Upper lobe of left lung (tissue), 4 donors: Measurements from ENCODE around the gene SHISA6.

Experiments used
- POLR2A ChIP-seq, 4 donors: fragments of 450-650 bp; IDR thresholded peaks; one replicate each; pipeline ENCODE4 v1.5.1; 2016 to 2017; ENCODE audit warnings: antibody characterized with exemption in 4 of 4, mild to moderate bottlenecking in 2 of 4
- POLR2AphosphoS5 ChIP-seq, 2 donors: sonication (generic); formaldehyde crosslinking; IDR thresholded peaks; one replicate each; pipeline ENCODE4 v1.5.1; 2017; ENCODE audit warnings: antibody characterized with exemption in 2 of 2
- TF ChIP-seq, protein P1 (sequence below), 6 experiments: fragments of 450-650 bp in 4 of 6; fragments of 200-600 bp in 2 of 6; sonication (generic) in 2 of 6; IDR thresholded peaks; one replicate each; pipeline ENCODE4 v1.5.1; 2016 to 2019; ENCODE audit warnings: antibody characterized with exemption in 6 of 6

GRCh38 chr17:11308531-11308930 is 67.5 kb downstream of the SHISA6 start:
- no peak for TF ChIP-seq POLR2A (IDR thresholded peaks at IDR 0.05)
- TF ChIP-seq POLR2AphosphoS5 (IDR thresholded peaks at IDR 0.05), result no peak
- TF ChIP-seq, protein P1, sequence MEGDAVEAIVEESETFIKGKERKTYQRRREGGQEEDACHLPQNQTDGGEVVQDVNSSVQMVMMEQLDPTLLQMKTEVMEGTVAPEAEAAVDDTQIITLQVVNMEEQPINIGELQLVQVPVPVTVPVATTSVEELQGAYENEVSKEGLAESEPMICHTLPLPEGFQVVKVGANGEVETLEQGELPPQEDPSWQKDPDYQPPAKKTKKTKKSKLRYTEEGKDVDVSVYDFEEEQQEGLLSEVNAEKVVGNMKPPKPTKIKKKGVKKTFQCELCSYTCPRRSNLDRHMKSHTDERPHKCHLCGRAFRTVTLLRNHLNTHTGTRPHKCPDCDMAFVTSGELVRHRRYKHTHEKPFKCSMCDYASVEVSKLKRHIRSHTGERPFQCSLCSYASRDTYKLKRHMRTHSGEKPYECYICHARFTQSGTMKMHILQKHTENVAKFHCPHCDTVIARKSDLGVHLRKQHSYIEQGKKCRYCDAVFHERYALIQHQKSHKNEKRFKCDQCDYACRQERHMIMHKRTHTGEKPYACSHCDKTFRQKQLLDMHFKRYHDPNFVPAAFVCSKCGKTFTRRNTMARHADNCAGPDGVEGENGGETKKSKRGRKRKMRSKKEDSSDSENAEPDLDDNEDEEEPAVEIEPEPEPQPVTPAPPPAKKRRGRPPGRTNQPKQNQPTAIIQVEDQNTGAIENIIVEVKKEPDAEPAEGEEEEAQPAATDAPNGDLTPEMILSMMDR (IDR thresholded peaks at IDR 0.05), result no peak
